ENCODE results near the gene SLC37A2. TPM values are rescaled to one million over a fixed set of nuclear protein-coding genes. Genes with fewer than 3 reads are reported as not detected.

Gene SLC37A2
- total RNA-seq, 1 experiment from 2014 or later: 2.2 TPM

GRCh38 chr11:125069796-125070195 is 6.7 kb downstream of the SLC37A2 start (continued):
- no peak for TF ChIP-seq NR1H2 (CRISPR knock-in tag; IDR thresholded peaks at IDR 0.05)
- TF ChIP-seq USF2 (CRISPR knock-in tag; IDR thresholded peaks at IDR 0.05): no peak
- TF ChIP-seq ELF4 (CRISPR knock-in tag; IDR thresholded peaks at IDR 0.05; ENCODE audit: low read depth): no peak
- no peak for TF ChIP-seq SMAD4 (CRISPR knock-in tag; IDR thresholded peaks at IDR 0.05)
- no peak for TF ChIP-seq E2F5 (CRISPR knock-in tag; IDR thresholded peaks at IDR 0.05)
- no peak for TF ChIP-seq ZNF232 (CRISPR knock-in tag; IDR thresholded peaks at IDR 0.05)
- no peak for TF ChIP-seq TP53 (CRISPR knock-in tag; IDR thresholded peaks at IDR 0.05)
- TF ChIP-seq ATF1 (CRISPR knock-in tag; IDR thresholded peaks at IDR 0.05): no peak
- no peak for TF ChIP-seq AFF4 (CRISPR knock-in tag; IDR thresholded peaks at IDR 0.05; ENCODE audit: borderline replicate concordance)
- no peak for TF ChIP-seq IRF1 (CRISPR knock-in tag; IDR thresholded peaks at IDR 0.05)
- no peak for TF ChIP-seq MAX (CRISPR knock-in tag; IDR thresholded peaks at IDR 0.05)
- TF ChIP-seq CREM (CRISPR knock-in tag; IDR thresholded peaks at IDR 0.05): no peak
- TF ChIP-seq ZNF219 (CRISPR knock-in tag; IDR thresholded peaks at IDR 0.05; ENCODE audit: borderline replicate concordance): no peak

- Mint-ChIP-seq H3K4me1 (peaks cover 16% of the 10 kb centered on the region), H3K36me3 (no peaks in the 10 kb centered on the region), H3K27me3 (ENCODE audit: low read depth) (peaks cover 7% of the 10 kb centered on the region), H3K27ac (no peak overlapping the region), H3K9me3 (no peaks in the 10 kb centered on the region), H3K4me3 (no peak overlapping the region)
- DNase-seq (ENCODE audit: low spot score): no peak
- POLR2A ChIA-PET: no interaction called here
- no peak for ATAC-seq
- CTCF ChIA-PET: interaction anchor here (1.0 to 3.0 kb wide), 6 partner anchors 14 to 358 kb away, joined by 3 to 14 read pairs (median 6); no protein-coding TSS in a partner anchor
- TF ChIP-seq IRF1 (CRISPR knock-in tag; IDR thresholded peaks at IDR 0.05): no peak
- no peak for TF ChIP-seq ATF1 (CRISPR knock-in tag; IDR thresholded peaks at IDR 0.05)
- TF ChIP-seq TEAD1 (CRISPR knock-in tag; IDR thresholded peaks at IDR 0.05): no peak
- no peak for TF ChIP-seq PREB (CRISPR knock-in tag; IDR thresholded peaks at IDR 0.05; ENCODE audit: borderline replicate concordance)
- TF ChIP-seq KAT7 (CRISPR knock-in tag; IDR thresholded peaks at IDR 0.05; ENCODE audit: borderline replicate concordance): no peak
- no peak for TF ChIP-seq MXD4 (CRISPR knock-in tag; IDR thresholded peaks at IDR 0.05; ENCODE audit: borderline replicate concordance)
- TF ChIP-seq ARID4B (CRISPR knock-in tag; IDR thresholded peaks at IDR 0.05; ENCODE audit: borderline replicate concordance): no peak
- no peak for TF ChIP-seq OVOL2 (CRISPR knock-in tag; IDR thresholded peaks at IDR 0.05; ENCODE audit: borderline replicate concordance)
Observed at GRCh38 chr11:125070699-125071254, 7.7 kb downstream of the SLC37A2 start.

Data from WTC11 (cell line).